Stomach (tissue), 4 donors: ENCODE results near the gene COL18A1.

Experiments used
- POLR2A ChIP-seq, 4 donors: fragments of 450-650 bp; IDR thresholded peaks; one replicate each; pipeline ENCODE4 v1.6.1; 2016; ENCODE audit warnings: antibody characterized with exemption in 4 of 4, control low read depth in 2 of 4, mild to moderate bottlenecking in 1 of 4, moderate library complexity in 1 of 4
- POLR2AphosphoS5 ChIP-seq, 3 donors: sonication (generic); formaldehyde crosslinking; IDR thresholded peaks; one replicate each; pipeline ENCODE4 v1.6.1; 2016; ENCODE audit warnings: antibody characterized with exemption in 3 of 3

DNA sequence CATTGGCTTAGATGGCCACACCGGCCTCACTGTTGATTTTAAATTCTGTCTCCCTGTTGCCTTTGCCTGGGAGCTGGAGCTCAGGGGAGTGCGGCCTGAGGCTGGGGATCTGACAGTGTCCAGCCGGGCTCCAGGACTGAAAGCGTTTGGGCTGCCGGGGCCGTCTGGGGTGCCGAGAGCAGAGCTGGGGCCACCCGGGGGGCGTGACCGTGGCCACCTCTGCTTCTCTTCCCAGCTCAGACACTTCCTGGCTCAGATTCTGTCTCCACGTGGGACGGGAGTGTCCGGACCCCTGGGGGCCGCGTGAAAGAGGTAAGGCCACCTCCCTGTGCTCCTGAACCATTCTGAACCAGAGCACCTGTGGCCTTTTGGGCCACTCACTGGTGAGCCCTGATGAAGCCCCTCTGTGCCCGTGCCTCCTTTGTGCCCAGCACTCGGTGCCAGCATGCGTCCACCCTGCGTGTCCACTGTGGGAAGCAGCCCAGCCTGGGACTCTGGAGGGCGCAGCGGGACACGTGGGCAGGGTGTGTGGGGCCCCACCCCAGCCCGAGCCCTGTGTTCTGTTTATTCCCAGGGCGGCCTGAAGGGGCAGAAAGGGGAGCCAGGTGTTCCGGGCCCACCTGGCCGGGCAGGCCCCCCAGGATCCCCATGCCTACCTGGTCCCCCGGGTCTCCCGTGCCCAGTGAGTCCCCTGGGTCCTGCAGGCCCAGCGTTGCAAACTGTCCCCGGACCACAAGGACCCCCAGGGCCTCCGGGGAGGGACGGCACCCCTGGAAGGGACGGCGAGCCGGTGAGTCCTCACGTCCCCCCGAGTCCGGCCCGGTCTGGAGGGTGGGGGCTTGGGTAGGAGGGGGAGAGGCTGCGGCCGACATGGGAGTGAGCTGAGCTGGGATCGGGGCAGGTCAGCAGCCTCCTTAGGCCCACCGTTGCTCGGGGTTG, 72.5 kb downstream of the COL18A1 start:
- TF ChIP-seq POLR2A (IDR thresholded peaks at IDR 0.05): no peak
- TF ChIP-seq POLR2AphosphoS5 (IDR thresholded peaks at IDR 0.05): no peak
